Ishikawa (cell line): ENCODE results near the gene SLC22A13.

Source experiments
- CEBPB ChIP-seq: IDR thresholded peaks from 2 replicates; pipeline ENCODE4 v1.6.1; 2012
- CREB1 ChIP-seq: IDR thresholded peaks from 2 replicates; pipeline ENCODE4 v1.6.1; 2012; ENCODE audit warnings: low read depth
- EGR1 ChIP-seq: IDR thresholded peaks from 2 replicates; pipeline ENCODE4 v1.6.1; 2012
- EP300 ChIP-seq: IDR thresholded peaks from 2 replicates; pipeline ENCODE4 v1.6.1; 2012; ENCODE audit warnings: borderline replicate concordance
- FOXM1 ChIP-seq: IDR thresholded peaks from 2 replicates; pipeline ENCODE4 v1.6.1; 2012; ENCODE audit warnings: low read depth, borderline replicate concordance
- NFIC ChIP-seq: IDR thresholded peaks from 2 replicates; pipeline ENCODE4 v1.6.1; 2012
- RAD21 ChIP-seq: IDR thresholded peaks from 2 replicates; pipeline ENCODE4 v1.6.1; 2012; ENCODE audit warnings: low read depth
- TAF1 ChIP-seq: IDR thresholded peaks from 2 replicates; pipeline ENCODE4 v1.6.1; 2012; ENCODE audit warnings: low read depth, mild to moderate bottlenecking
- TCF12 ChIP-seq: IDR thresholded peaks from 2 replicates; pipeline ENCODE4 v1.6.1; 2012; ENCODE audit warnings: low read depth
- TEAD4 ChIP-seq: IDR thresholded peaks from 2 replicates; pipeline ENCODE4 v1.6.1; 2012
- YY1 ChIP-seq: IDR thresholded peaks from 2 replicates; pipeline ENCODE4 v1.6.1; 2012; ENCODE audit warnings: low read depth
- ZBTB7A ChIP-seq: IDR thresholded peaks from 2 replicates; pipeline ENCODE4 v1.6.1; 2012; ENCODE audit warnings: low read depth
- TF ChIP-seq, protein P1 (sequence below): IDR thresholded peaks from 2 replicates; pipeline ENCODE4 v1.6.1; 2012; ENCODE audit warnings: low read depth, mild to moderate bottlenecking
- TF ChIP-seq, protein P2 (sequence below): IDR thresholded peaks from 2 replicates; pipeline ENCODE4 v1.6.1; 2012
- TF ChIP-seq, protein P3 (sequence below): IDR thresholded peaks from 2 replicates; pipeline ENCODE4 v1.6.1; 2012

The SLC22A13 gene

DNA sequence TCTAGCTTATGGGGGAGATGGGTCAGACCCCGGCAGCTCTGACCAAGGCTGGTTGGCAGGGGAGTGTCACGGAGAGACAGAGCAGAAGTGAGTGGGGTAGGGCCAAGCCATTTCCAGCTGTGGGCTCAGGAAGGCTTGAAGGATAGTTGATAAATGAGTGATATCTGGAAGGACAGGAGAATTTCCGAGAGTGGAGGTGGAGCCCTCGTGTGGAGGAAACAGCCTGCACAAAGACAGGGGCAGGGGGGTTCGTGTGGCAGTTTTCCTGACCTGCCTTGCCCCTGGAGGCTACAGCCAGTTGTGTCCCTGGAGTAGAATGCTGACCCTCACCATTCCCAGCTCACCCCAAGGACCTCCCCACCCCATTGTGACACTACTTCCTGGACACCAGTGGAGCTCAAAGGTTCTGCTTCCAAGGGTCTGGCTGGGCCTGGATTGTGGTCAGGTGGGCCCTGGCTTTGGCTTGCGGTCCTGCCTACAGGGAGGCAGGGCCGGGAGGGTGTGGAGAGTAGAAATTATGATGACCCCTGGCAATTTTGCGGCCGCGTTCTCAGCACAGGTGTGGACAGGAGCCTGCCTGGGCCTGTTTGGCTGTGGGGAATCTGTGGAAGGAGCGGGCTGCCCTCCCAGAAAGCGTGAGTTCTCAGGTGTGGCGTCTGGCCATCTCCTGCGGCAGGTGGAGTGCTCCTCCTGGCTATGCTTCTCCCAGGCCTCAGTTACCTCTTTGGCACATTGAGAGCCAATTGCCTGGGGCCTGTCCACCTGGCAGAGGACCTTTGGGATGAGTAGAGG lies 16.5 kb downstream of the SLC22A13 start, which contains the start of gene SLC22A14:
SLC22A14 (plus strand) TSS at position 400 of the 792 bp plus-strand sequence. CDS start 23,733 bp downstream, outside the sequence.
- TF ChIP-seq RAD21 (peak; percentile 16; the same call in 1 of the 2 replicates), EGR1 (no peak), TCF12 (no peak)
- TF ChIP-seq, protein P1, sequence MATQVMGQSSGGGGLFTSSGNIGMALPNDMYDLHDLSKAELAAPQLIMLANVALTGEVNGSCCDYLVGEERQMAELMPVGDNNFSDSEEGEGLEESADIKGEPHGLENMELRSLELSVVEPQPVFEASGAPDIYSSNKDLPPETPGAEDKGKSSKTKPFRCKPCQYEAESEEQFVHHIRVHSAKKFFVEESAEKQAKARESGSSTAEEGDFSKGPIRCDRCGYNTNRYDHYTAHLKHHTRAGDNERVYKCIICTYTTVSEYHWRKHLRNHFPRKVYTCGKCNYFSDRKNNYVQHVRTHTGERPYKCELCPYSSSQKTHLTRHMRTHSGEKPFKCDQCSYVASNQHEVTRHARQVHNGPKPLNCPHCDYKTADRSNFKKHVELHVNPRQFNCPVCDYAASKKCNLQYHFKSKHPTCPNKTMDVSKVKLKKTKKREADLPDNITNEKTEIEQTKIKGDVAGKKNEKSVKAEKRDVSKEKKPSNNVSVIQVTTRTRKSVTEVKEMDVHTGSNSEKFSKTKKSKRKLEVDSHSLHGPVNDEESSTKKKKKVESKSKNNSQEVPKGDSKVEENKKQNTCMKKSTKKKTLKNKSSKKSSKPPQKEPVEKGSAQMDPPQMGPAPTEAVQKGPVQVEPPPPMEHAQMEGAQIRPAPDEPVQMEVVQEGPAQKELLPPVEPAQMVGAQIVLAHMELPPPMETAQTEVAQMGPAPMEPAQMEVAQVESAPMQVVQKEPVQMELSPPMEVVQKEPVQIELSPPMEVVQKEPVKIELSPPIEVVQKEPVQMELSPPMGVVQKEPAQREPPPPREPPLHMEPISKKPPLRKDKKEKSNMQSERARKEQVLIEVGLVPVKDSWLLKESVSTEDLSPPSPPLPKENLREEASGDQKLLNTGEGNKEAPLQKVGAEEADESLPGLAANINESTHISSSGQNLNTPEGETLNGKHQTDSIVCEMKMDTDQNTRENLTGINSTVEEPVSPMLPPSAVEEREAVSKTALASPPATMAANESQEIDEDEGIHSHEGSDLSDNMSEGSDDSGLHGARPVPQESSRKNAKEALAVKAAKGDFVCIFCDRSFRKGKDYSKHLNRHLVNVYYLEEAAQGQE: no peak

DNA sequence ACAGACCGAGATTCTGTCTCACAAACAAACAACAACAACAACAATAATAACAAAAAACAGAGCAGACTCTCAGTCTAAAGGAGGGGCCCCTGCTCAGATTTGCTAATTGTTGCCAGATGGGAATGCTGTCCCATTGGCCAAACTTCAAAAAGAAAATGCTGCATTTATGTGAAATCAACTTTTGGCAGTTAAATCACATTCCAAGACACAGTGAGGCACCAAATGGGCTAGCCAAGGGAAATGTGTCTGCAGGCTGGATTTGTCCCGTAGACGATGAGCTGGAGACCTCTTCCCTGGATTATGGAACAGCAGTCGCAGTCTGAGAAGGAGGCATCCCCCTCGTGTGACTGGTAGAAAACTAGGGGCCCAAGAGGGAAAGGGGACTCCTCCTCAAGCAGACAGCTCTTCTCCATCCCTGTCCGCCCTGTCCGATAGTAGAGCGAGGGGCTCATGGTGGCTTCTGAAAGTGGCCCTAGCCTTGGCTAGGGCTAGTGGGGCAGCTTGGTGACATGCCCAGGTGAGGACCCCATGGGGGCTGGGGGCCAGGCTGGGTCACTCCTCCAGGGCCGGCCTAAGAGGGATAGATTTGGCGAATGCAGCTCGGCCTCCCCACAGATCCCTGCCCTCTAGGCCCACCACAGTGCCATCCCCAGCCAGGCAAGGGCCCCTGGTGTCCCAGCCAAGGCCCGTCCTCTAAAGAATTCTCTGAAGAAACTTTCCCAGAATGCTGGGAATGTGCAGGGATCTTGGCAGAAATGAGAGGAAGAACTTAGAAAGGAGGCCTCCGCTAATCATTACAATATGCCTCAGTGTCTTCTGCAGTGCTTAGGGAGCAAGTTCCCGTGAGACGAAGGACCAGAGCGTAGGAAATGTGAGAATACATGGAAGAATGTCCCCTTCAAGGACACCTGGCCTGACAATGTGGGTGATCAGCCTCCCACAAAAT lies 18.5 kb downstream of the SLC22A13 start:
- no peak for TF ChIP-seq YY1
- no peak for TF ChIP-seq TAF1
- no peak for TF ChIP-seq TCF12

DNA sequence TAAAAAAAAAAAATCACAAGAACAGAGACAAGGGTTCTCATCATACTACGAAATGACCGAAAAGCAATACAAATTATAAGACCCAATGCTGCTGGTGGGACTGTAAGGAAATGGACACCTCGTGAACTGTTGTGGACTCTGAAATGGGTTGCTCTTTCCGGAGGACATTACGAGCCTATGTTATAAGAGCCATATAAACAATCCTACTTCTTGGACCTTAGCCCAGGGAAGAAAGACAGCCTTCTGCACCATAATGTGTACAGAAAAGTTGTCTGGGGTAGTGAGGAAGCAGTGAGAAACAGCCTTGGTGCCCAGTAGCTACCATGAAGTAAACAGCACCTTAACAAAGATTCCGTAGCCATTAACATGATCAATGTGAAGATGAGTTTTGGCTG lies 19.1 kb downstream of the SLC22A13 start:
- TF ChIP-seq RAD21 (no peak), CEBPB (no peak), CREB1 (no peak), YY1 (no peak), TCF12 (no peak), TEAD4 (no peak), EGR1 (no peak), FOXM1 (no peak), EP300 (no peak)
- TF ChIP-seq, protein P2, sequence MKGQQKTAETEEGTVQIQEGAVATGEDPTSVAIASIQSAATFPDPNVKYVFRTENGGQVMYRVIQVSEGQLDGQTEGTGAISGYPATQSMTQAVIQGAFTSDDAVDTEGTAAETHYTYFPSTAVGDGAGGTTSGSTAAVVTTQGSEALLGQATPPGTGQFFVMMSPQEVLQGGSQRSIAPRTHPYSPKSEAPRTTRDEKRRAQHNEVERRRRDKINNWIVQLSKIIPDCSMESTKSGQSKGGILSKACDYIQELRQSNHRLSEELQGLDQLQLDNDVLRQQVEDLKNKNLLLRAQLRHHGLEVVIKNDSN: no peak

DNA sequence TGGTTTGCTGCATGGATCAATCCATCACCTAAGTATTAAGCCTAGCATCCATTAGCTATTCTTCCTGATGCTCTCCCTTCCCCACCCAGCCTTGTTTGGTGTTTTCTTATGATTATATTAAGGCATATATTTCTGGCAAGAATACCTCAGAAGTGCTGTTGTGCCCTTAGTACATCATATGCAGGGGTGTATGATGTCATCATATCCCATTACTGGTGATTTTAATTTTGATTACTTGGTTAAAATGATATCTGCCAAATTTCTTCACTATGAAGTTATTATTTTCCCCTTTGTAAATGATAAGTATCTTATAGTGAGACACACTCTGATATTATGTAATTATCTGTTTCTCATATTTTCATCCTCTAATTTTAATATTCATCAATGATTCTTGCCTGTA lies 31.9 kb downstream of the SLC22A13 start:
- TF ChIP-seq FOXM1: no peak
- no peak for TF ChIP-seq TCF12
- no peak for TF ChIP-seq NFIC
- TF ChIP-seq, protein P3, sequence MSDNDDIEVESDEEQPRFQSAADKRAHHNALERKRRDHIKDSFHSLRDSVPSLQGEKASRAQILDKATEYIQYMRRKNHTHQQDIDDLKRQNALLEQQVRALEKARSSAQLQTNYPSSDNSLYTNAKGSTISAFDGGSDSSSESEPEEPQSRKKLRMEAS: no peak
- no peak for TF ChIP-seq ZBTB7A
- no peak for TF ChIP-seq TEAD4
- TF ChIP-seq, protein P1: no peak
- TF ChIP-seq CREB1: no peak
- no peak for TF ChIP-seq YY1
- TF ChIP-seq TAF1: no peak
- no peak for TF ChIP-seq EGR1
- no peak for TF ChIP-seq CEBPB
- no peak for TF ChIP-seq EP300
- TF ChIP-seq, protein P2: no peak
- no peak for TF ChIP-seq RAD21

DNA sequence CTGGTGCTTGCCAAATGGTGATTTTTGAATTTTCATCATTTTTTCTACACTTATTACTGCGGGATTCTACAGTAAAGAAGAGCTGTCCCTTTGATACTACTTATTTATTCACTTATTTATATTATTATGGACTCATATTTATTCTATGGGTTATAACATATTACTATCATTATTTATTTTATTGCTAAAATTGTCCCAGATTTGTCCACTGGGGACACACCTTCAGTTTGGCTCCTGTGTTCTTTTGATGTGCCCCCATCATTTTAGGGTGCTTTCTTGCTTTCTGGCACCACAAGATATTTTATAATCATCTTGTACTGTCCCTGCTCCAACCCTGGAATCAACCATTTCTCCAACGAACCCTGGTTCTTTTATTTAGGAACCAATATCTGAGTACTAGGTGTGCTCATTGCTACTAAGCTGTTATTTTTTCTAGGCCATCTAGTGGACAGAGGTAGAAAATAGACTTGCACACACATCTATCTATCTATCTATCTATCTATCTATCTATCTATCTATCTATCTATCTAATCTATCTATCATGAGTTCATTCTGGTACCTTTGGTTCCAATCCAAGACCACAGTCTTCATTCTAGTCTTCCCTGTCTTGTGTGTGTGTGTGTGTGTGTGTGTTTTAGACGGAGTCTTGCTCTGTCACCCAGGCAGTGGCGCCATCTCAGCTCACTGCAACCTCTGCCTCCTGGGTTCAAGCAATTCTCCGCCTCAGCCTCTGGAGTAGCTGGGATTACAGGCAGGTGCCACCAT lies 32.5 kb downstream of the SLC22A13 start:
- TF ChIP-seq, protein P2: no peak
- TF ChIP-seq RAD21: peak; percentile 29; the same call in 1 of the 2 replicates
